Activated CD8-positive, alpha-beta memory T cell treated with anti-CD3 and anti-CD28 coated beads, Interleukin-2, amount 10 ng/mL, durations not matched to agents 7 days and 5 days (primary cell): ENCODE results near the gene ADCYAP1R1. TPM values are rescaled to one million over a fixed set of nuclear protein-coding genes. Genes with fewer than 3 reads are reported as not detected.

Experiments
- ATAC-seq: fragments of 150-1000 bp; cut with Tn5 transposase; one replicate; pipeline ENCODE4 v1.10.0; 2021; ENCODE audit warnings: moderate library complexity
- CTCF ChIA-PET: fragments of 350-600 bp; sonication (Branson Sonifier 250); formaldehyde crosslinking; loops from one replicate; lab custom pipeline; 2021; ENCODE audit warnings: antibody characterized with exemption; lab: Charles Lee
- DNase-seq: peaks from one replicate; pipeline ENCODE4 v3.0.0-alpha.2; 2020
- H3K27ac Mint-ChIP-seq: one replicate; pipeline ENCODE4 v1.8.0; 2021; ENCODE audit warnings: mild to moderate bottlenecking, mixed read lengths
- H3K27me3 Mint-ChIP-seq: one replicate; pipeline ENCODE4 v1.8.0; 2021; ENCODE audit warnings: mixed read lengths
- H3K36me3 Mint-ChIP-seq: one replicate; pipeline ENCODE4 v1.8.0; 2021; ENCODE audit warnings: mild to moderate bottlenecking, mixed read lengths
- H3K4me1 Mint-ChIP-seq: one replicate; pipeline ENCODE4 v1.8.0; 2021; ENCODE audit warnings: mixed read lengths
- H3K4me3 Mint-ChIP-seq: one replicate; pipeline ENCODE4 v1.8.0; 2021; ENCODE audit warnings: mild to moderate bottlenecking, moderate library complexity, mixed read lengths
- H3K9me3 Mint-ChIP-seq: one replicate; pipeline ENCODE4 v1.8.0; 2022; ENCODE audit warnings: low read depth, mixed read lengths
- total RNA-seq, 2 experiments: library from RNA; stranded (reverse); gene quantifications; one replicate each; pipeline ENCODE4 v1.2.3, GENCODE V29; 2021

The ADCYAP1R1 gene
- total RNA-seq, 2 experiments from 2014 or later, result not detected

GRCh38 chr7:31049005-31049765 lies 2.9 kb upstream of the ADCYAP1R1 start:
- H3K4me1 Mint-ChIP-seq, result no peaks in the 10 kb centered on the region
- H3K27me3 Mint-ChIP-seq, result peaks cover 33% of the 10 kb centered on the region
- CTCF ChIA-PET, result interaction anchor here (1.2 kb wide), 1 partner anchor 73 kb away, joined by 3 read pairs; no protein-coding TSS in a partner anchor
- no peaks in the 10 kb centered on the region for H3K36me3 Mint-ChIP-seq
- no peak overlapping the region for H3K4me3 Mint-ChIP-seq
- ATAC-seq (no peak), DNase-seq (no peak)
- H3K9me3 Mint-ChIP-seq, result no peaks in the 10 kb centered on the region
- H3K27ac Mint-ChIP-seq, result no peak overlapping the region

- CTCF ChIA-PET, result no interaction called here
- H3K4me1 Mint-ChIP-seq, result no peaks in the 10 kb centered on the region
- peaks cover 42% of the 10 kb centered on the region for H3K27me3 Mint-ChIP-seq
- DNase-seq (no peak), ATAC-seq (no peak)
- H3K36me3 Mint-ChIP-seq, result no peaks in the 10 kb centered on the region
- no peak overlapping the region for H3K4me3 Mint-ChIP-seq
- H3K9me3 Mint-ChIP-seq, result no peaks in the 10 kb centered on the region
- no peak overlapping the region for H3K27ac Mint-ChIP-seq
Observed at GRCh38 chr7:31052487-31052840, 356 bp downstream of the ADCYAP1R1 start.

- Mint-ChIP-seq H3K27ac (no peak overlapping the region), H3K4me1 (no peaks in the 10 kb centered on the region), H3K36me3 (no peaks in the 10 kb centered on the region), H3K9me3 (no peaks in the 10 kb centered on the region), H3K27me3 (peaks cover 42% of the 10 kb centered on the region), H3K4me3 (no peak overlapping the region)
- CTCF ChIA-PET, result interaction anchor here (0.8 to 1.8 kb wide), 2 partner anchors 69 to 81 kb away, joined by 3 to 8 read pairs; no protein-coding TSS in a partner anchor
- DNase-seq, result no peak
- no peak for ATAC-seq
Observed at GRCh38 chr7:31052841-31053601, 913 bp downstream of the ADCYAP1R1 start.

- DNase-seq, result no peak
- no peak overlapping the region for H3K4me3 Mint-ChIP-seq
- CTCF ChIA-PET, result interaction anchor here (0.8 to 1.8 kb wide), 2 partner anchors 70 to 80 kb away, joined by 3 to 8 read pairs; no protein-coding TSS in a partner anchor
- H3K9me3 Mint-ChIP-seq, result no peaks in the 10 kb centered on the region
- H3K36me3 Mint-ChIP-seq, result no peaks in the 10 kb centered on the region
- no peak for ATAC-seq
- peaks cover 42% of the 10 kb centered on the region for H3K27me3 Mint-ChIP-seq
- H3K4me1 Mint-ChIP-seq, result no peaks in the 10 kb centered on the region
- H3K27ac Mint-ChIP-seq, result no peak overlapping the region
Observed at GRCh38 chr7:31053986-31054385, 1.9 kb downstream of the ADCYAP1R1 start.

- no peaks in the 10 kb centered on the region for H3K9me3 Mint-ChIP-seq
- CTCF ChIA-PET, result interaction anchor here (1.8 kb wide), 1 partner anchor 71 kb away, joined by 8 read pairs; no protein-coding TSS in a partner anchor
- H3K27ac Mint-ChIP-seq, result no peak overlapping the region
- DNase-seq, result no peak
- H3K36me3 Mint-ChIP-seq, result no peaks in the 10 kb centered on the region
- H3K27me3 Mint-ChIP-seq, result peaks cover 39% of the 10 kb centered on the region
- no peak for ATAC-seq
- no peaks in the 10 kb centered on the region for H3K4me1 Mint-ChIP-seq
- no peak overlapping the region for H3K4me3 Mint-ChIP-seq
Observed at GRCh38 chr7:31054608-31055278, 2.6 kb downstream of the ADCYAP1R1 start.

- ATAC-seq (no peak), DNase-seq (no peak)
- H3K9me3 Mint-ChIP-seq, result no peaks in the 10 kb centered on the region
- H3K27ac Mint-ChIP-seq, result no peak overlapping the region
- H3K4me1 Mint-ChIP-seq, result no peaks in the 10 kb centered on the region
- H3K4me3 Mint-ChIP-seq, result no peak overlapping the region
- CTCF ChIA-PET, result interaction anchor here (1.9 kb wide), 1 partner anchor 72 kb away, joined by 7 read pairs; no protein-coding TSS in a partner anchor
- peaks cover 35% of the 10 kb centered on the region for H3K27me3 Mint-ChIP-seq
- H3K36me3 Mint-ChIP-seq, result no peaks in the 10 kb centered on the region
Observed at GRCh38 chr7:31055471-31055870, 3.4 kb downstream of the ADCYAP1R1 start.

GRCh38 chr7:31056775-31057346 lies 4.8 kb downstream of the ADCYAP1R1 start:
- Mint-ChIP-seq H3K9me3 (no peaks in the 10 kb centered on the region), H3K4me3 (no peak overlapping the region), H3K36me3 (no peaks in the 10 kb centered on the region), H3K27me3 (peaks cover 22% of the 10 kb centered on the region), H3K4me1 (no peaks in the 10 kb centered on the region), H3K27ac (no peak overlapping the region)
- CTCF ChIA-PET, result interaction anchor here (1.9 kb wide), 1 partner anchor 73 kb away, joined by 7 read pairs; no protein-coding TSS in a partner anchor
- ATAC-seq (no peak), DNase-seq (no peak)

GRCh38 chr7:31058122-31058521 lies 6.0 kb downstream of the ADCYAP1R1 start:
- peaks cover 19% of the 10 kb centered on the region for H3K27me3 Mint-ChIP-seq
- H3K4me3 Mint-ChIP-seq, result no peak overlapping the region
- no peak for ATAC-seq
- no peaks in the 10 kb centered on the region for H3K4me1 Mint-ChIP-seq
- no peaks in the 10 kb centered on the region for H3K36me3 Mint-ChIP-seq
- CTCF ChIA-PET, result no interaction called here
- H3K27ac Mint-ChIP-seq, result no peak overlapping the region
- H3K9me3 Mint-ChIP-seq, result no peaks in the 10 kb centered on the region
- no peak for DNase-seq

GRCh38 chr7:31058688-31059087 lies 6.6 kb downstream of the ADCYAP1R1 start:
- Mint-ChIP-seq H3K27ac (no peak overlapping the region), H3K4me3 (no peak overlapping the region), H3K4me1 (no peaks in the 10 kb centered on the region), H3K27me3 (peaks cover 14% of the 10 kb centered on the region), H3K9me3 (no peaks in the 10 kb centered on the region), H3K36me3 (no peaks in the 10 kb centered on the region)
- DNase-seq, result no peak
- CTCF ChIA-PET, result no interaction called here
- no peak for ATAC-seq

GRCh38 chr7:31059551-31059950 lies 7.4 kb downstream of the ADCYAP1R1 start:
- no peak for ATAC-seq
- Mint-ChIP-seq H3K27ac (no peak overlapping the region), H3K36me3 (no peaks in the 10 kb centered on the region), H3K27me3 (peaks cover 5% of the 10 kb centered on the region), H3K9me3 (no peaks in the 10 kb centered on the region), H3K4me3 (no peak overlapping the region), H3K4me1 (no peaks in the 10 kb centered on the region)
- DNase-seq, result no peak
- CTCF ChIA-PET, result no interaction called here

- CTCF ChIA-PET, result interaction anchor here (0.9 kb wide), 1 partner anchor 76 kb away, joined by 4 read pairs; no protein-coding TSS in a partner anchor
- H3K4me1 Mint-ChIP-seq, result no peaks in the 10 kb centered on the region
- no peaks in the 10 kb centered on the region for H3K36me3 Mint-ChIP-seq
Observed at GRCh38 chr7:31061185-31061584, 9.1 kb downstream of the ADCYAP1R1 start.

GRCh38 chr7:31062746-31063435 lies 10.8 kb downstream of the ADCYAP1R1 start:
- no peaks in the 10 kb centered on the region for H3K4me1 Mint-ChIP-seq
- no peak overlapping the region for H3K4me3 Mint-ChIP-seq
- no peaks in the 10 kb centered on the region for H3K36me3 Mint-ChIP-seq
- ATAC-seq (no peak), DNase-seq (no peak)
- no peaks in the 10 kb centered on the region for H3K27me3 Mint-ChIP-seq
- H3K27ac Mint-ChIP-seq, result no peak overlapping the region
- H3K9me3 Mint-ChIP-seq, result no peaks in the 10 kb centered on the region
- CTCF ChIA-PET, result no interaction called here

More at GRCh38 chr7:31061185-31061584, 9.1 kb downstream of the ADCYAP1R1 start:
- DNase-seq (no peak), ATAC-seq (no peak)
- Mint-ChIP-seq H3K27me3 (no peaks in the 10 kb centered on the region), H3K9me3 (no peaks in the 10 kb centered on the region), H3K27ac (no peak overlapping the region), H3K4me3 (no peak overlapping the region)
